Epithelial cell of prostate (primary cell): ENCODE measurements around the gene FGF22.
A peak's percentile ranks its signal among the peaks of the same experiment; 100 is the strongest.
"Not testable (repeated sequence)": the region's sequence is repeated elsewhere in the genome, so short reads cannot be mapped to it uniquely, and the experiment has no call there.

Source experiments
- DNase-seq: peaks from one replicate; pipeline ENCODE4 v3.0.0-alpha.2; 2011; ENCODE audit warnings: low read depth, low spot score
- H3K27ac ChIP-seq: fragments of 450-650 bp; 2 replicates; pipeline ENCODE4 v1.5.1; 2017; ENCODE audit warnings: mild to moderate bottlenecking

The FGF22 gene

GRCh38 chr19:639253-640160 lies at the start of gene FGF22:
Gene FGF22, plus strand, starts transcription at chr19:639879. Its CDS starts 47 bp downstream, at chr19:639926.
- H3K27ac ChIP-seq, result no peak within 1 kb of the TSS

DNA sequence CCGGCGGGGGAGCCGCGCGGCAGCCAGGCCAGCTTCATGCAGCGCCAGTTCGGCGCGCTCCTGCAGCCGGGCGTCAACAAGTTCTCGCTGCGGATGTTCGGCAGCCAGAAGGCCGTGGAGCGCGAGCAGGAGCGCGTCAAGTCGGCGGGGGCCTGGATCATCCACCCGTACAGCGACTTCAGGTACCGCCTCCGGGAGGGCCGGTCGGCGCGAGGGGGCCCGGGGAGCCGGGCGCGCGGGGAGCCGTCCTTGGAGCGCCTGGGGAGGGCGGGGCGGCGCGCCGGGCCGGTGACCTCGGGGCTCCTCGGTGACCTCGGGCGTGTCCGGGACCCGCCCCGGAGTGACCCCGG lies 49.3 kb upstream of the FGF22 start:
- no peak overlapping the region for H3K27ac ChIP-seq
- DNase-seq, result no peak

More at GRCh38 chr19:639253-640160, at the start of gene FGF22:
- DNase-seq, result peak; percentile 39

DNA sequence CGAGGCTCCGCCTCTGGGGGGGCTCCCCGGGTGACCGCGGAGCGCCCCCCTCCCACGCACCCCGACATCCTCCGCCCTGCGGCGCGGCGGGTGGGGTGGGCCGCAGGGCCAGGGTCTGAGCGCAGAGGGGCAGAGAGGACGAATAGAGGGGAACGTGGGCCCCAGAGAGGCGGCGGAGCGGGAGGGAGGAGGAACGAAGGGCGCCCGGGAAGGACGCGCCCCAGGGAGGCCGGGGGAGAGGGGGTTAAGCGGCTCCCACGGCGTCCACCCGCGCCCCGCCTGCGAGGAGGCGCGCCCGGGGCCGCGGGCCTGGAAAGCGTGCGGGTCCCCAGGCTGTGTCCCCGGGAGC lies 49.0 kb upstream of the FGF22 start:
- no peak for DNase-seq
- no peak overlapping the region for H3K27ac ChIP-seq

GRCh38 chr19:591099-591958 lies 48.4 kb upstream of the FGF22 start:
- no peak overlapping the region for H3K27ac ChIP-seq
- no peak for DNase-seq

GRCh38 chr19:592101-592500 lies 47.6 kb upstream of the FGF22 start:
- DNase-seq, result no peak
- no peak overlapping the region for H3K27ac ChIP-seq

- no peak overlapping the region for H3K27ac ChIP-seq
- no peak for DNase-seq
Observed at GRCh38 chr19:593055-593454, 46.6 kb upstream of the FGF22 start.

DNA sequence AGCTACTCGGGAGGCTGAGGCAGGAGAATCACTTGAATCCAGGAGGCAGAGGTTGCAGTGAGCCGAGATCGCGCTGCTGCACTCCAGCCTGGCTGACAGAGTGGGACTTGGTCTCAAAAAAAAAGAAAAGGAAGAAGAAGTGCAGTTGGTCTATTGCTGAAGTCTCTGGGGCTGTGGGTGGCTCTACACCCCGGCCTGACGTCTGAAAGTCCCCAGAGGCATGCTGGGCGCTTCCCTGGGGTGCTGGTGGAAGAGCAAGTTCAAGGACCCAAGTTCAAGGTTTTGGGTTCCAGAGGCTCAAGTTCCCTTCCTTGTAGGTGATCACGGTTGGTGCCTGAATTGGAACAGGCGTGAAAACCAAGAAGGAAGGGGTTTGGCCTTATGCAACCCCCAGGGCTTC lies 46.2 kb upstream of the FGF22 start:
- no peak overlapping the region for H3K27ac ChIP-seq
- no peak for DNase-seq

DNA sequence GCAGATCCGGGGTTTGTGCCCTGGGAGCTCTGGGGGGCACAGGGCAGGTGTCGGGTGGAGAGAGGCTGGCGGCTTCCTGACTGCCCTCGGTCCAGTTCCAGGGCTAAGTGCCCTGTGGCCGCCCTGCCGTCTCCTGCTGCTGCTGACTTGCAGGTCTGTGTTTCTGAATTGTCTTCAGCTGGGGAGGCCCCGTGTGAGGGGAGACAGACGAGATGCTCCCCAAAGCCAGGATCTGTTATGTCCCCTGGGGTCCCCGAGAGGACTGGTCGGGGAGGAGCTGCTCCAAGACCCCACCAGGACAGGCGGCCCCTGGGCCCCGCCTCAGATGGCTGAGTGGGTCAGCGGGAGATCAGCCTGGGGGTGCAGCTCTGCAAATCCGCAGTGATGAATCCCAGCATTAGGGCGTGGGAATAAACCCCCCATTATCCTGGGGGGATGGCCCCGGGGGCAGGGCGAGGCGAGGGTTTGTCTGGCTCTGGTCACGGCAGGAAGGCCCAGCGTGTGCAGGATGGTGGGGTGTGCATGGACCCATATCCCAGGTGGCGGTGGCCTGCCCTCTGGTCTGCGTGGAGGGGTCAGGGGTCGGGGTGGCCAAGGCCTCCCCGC lies 45.3 kb upstream of the FGF22 start:
- no peak for DNase-seq
- H3K27ac ChIP-seq, result no peak overlapping the region

DNA sequence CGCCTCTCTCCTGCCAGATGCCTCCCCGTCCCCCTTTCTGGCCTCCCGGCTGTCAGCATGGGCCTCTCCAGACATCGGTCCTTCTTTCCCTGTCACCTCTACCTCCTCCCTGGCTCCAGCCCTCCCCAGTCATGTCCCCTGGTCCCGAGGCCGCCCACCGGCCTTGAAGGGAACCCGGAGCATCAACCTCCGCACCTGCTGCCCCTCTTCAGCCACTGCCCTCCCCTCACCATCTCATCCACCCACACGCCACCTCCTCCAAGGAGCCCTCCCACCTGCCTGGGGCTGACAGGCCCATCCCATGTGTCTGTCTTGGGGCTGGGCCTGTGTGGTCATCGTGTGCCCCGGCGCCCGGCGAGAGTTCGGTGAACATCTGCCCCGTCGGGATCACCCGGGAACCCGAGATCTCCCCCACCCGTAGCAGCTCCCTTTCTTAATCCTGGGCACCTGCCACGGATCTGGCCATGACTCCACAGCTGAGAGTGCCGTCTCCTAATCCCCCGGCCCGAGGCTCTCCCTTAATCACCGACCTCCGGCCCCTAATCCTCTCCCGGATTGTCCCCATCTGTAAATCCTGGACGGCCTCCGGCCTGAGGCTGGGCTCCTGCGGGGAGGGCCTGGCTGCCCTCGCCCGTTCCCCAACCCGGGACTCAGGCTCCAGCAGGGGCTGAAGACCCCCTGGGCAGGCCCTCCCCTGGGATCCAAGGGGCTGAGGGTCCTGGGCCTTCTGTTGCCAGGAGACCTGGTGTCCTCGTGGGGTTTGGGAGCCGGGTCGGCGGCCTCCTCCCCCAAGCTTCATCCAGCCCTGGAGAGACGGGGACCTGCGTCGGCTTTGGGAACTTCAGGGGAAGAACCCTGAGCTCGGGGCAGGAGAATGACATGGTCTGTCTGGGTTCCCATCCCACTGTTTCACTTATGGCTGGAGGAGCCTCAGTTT lies 44.1 kb upstream of the FGF22 start:
- no peak overlapping the region for H3K27ac ChIP-seq
- DNase-seq, result no peak

- no peak overlapping the region for H3K27ac ChIP-seq
- DNase-seq, result no peak
Observed at GRCh38 chr19:596263-596655, 43.4 kb upstream of the FGF22 start.

DNA sequence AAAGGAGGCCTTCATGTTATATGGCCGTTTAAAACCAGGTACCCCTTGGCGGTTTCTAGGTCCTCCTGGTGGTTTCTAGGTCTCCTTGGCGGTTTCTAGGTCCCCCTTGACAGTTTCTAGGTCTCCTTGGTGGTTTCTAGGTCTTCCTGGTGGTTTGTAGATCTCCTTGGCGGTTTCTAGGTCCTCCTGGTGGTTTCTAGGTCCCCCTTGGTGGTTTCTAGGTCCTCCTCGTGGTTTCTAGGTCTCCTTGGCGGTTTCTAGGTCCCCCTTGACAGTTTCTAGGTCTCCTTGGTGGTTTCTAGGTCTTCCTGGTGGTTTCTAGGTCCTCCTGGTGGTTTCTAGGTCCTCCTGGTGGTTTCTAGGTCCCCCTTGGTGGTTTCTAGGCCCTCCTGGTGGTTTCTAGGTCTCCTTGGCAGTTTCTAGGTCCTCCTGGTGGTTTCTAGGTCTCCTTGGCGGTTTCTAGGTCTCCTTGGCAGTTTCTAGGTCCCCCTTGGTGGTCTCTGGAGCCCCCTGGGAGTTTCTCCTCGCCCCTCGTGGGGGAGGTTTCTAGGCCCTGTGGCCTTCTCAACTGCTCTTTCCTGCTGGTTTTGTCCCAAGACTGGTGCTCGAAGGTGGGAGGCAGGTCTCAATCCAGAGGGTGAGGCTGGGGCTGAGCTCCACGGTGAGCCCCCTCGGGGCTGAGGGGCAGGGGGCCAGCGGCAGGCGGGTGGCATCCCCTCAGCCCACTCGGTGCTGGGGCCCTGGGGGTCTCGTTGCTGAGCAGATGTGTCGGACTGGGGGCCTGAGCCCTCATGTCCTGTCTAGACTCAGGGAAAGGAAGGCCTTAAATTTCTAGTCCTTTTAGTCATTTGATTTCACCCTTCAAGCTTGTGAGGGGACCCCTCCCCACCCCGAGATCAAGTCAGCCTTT lies 42.0 kb upstream of the FGF22 start:
- DNase-seq, result no peak
- H3K27ac ChIP-seq, result no peak overlapping the region

DNA sequence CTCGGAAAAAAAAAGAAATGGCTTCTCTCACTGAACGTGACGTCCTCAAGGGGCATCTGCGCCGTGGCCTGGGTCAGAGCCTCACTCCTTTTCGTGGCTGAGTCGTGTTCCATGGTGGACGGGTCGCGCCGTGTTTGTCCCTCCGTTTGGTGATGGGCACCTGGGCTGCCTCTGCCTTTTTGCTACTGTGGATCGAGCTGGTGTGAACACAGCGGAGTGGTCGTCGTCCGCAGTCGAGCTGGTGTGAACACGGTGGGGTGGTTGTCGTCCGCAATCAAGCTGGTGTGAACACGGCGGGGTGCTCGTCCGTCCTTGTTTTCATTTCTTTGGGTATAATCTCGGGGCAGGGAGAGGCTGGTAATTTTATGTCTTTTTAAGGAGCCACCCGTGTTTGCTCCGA lies 38.4 kb upstream of the FGF22 start:
- no peak for DNase-seq
- no peak overlapping the region for H3K27ac ChIP-seq

GRCh38 chr19:601790-602189 lies 37.9 kb upstream of the FGF22 start:
- no peak for DNase-seq

DNA sequence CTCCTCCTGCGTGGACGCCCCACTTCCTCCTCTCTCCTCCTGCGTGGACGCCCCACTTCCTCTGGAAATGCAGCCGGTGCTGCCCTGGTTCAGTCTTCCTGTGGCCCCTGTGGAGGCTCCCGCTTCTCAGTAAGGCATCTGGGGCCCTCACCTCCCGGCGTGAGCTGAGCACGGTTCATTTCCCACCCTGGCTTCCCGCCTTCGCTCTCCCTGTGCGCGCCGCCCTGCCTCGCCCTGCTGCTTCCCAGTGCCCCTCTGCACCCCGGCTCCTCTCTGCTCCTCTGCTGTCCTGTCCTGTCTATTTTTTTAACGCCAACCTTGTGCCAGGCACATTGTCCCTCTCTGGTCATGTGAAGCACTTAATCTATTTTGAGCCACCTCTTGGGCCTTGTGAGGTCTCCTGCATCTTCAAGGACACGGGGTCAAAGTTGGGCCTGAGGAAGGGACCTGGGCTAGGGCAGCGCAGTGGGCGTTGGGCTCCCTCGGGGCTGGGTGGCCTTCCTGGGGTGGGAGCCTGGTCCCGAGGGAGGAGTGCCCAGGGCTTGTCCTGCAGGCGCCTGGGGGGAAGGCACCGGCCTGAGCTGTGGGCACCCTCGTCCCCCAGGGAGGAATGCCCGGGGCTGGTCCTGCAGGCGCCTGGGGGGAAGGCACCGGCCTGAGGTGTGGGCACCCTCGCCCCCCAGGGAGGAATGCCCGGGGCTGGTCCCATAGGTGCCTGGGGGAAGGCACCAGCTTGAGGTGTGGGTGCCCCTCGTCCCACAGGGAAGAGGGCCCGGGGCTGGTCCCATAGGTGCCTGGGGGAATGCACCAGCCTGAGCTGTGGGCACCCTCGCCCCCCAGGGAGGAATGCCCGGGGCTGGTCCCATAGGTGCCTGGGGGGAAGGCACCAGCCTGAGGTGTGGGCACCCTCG lies 37.0 kb upstream of the FGF22 start:
- no peak for DNase-seq
- no peak overlapping the region for H3K27ac ChIP-seq

More at GRCh38 chr19:601790-602189, 37.9 kb upstream of the FGF22 start:
- no peak overlapping the region for H3K27ac ChIP-seq

GRCh38 chr19:603302-603639 lies 36.4 kb upstream of the FGF22 start:
- not testable (repeated sequence) for DNase-seq, H3K27ac ChIP-seq

GRCh38 chr19:603779-604178 lies 35.9 kb upstream of the FGF22 start:
- not testable (repeated sequence) for H3K27ac ChIP-seq, DNase-seq

GRCh38 chr19:604355-604754 lies 35.3 kb upstream of the FGF22 start:
- H3K27ac ChIP-seq, result no peak overlapping the region
- no peak for DNase-seq
